ENCODE data around the gene TRIM8. TPM values are rescaled to one million over a fixed set of nuclear protein-coding genes. Genes with fewer than 3 reads are reported as not detected.

The TRIM8 gene
- total RNA-seq, 1 donor from 2014 or later: 81.6 TPM

DNA sequence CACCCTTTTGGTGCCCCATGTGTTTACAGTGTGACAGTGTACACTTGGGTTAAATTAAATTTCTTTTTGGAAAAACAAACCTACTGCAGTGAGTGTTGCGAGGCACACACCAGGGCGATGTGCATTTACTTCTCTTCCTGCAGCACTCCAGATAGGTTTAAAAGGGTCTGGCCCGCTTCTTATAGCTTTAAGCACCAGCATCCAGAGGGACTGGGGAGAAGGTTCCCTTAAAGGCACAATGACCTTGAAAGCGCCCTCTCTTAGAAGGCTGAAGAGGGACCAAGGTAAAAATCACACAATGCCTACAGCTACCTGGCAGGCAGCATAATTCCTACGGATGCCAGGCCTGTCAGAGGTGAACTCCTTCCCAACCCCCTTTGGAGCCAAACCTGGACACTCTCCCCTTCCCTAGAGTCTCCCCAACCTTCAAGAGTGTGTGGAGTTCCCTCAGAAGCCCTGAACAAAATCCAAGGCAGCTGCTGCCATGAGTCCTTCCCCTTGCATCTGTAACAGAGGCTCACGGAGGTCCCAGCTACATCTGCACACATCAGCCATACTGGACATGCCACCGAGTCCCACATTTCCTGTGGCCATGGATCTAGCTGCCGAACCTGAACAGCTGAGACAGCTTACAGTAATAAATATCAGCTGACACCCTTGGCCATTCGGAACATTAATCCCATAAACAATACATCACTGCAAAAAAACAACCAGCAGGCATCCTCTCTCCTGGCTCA is 33.2 kb downstream of the TRIM8 start:
- no peak for DNase-seq (ENCODE audit: extremely low spot score, unreplicated experiment)
- Mint-ChIP-seq H3K4me3 (peak overlapping the region; percentile 44), H3K4me1 (ENCODE audit: unreplicated experiment) (peaks cover 77% of the 10 kb centered on the region), H3K27ac (peak overlapping the region; percentile 63), H3K36me3 (peaks cover 17% of the 10 kb centered on the region), H3K27me3 (no peaks in the 10 kb centered on the region), H3K9me3 (no peaks in the 10 kb centered on the region)
- TF ChIP-seq, protein P1, sequence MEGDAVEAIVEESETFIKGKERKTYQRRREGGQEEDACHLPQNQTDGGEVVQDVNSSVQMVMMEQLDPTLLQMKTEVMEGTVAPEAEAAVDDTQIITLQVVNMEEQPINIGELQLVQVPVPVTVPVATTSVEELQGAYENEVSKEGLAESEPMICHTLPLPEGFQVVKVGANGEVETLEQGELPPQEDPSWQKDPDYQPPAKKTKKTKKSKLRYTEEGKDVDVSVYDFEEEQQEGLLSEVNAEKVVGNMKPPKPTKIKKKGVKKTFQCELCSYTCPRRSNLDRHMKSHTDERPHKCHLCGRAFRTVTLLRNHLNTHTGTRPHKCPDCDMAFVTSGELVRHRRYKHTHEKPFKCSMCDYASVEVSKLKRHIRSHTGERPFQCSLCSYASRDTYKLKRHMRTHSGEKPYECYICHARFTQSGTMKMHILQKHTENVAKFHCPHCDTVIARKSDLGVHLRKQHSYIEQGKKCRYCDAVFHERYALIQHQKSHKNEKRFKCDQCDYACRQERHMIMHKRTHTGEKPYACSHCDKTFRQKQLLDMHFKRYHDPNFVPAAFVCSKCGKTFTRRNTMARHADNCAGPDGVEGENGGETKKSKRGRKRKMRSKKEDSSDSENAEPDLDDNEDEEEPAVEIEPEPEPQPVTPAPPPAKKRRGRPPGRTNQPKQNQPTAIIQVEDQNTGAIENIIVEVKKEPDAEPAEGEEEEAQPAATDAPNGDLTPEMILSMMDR (conservative IDR thresholded peaks at IDR 0.05): no peak

DNA sequence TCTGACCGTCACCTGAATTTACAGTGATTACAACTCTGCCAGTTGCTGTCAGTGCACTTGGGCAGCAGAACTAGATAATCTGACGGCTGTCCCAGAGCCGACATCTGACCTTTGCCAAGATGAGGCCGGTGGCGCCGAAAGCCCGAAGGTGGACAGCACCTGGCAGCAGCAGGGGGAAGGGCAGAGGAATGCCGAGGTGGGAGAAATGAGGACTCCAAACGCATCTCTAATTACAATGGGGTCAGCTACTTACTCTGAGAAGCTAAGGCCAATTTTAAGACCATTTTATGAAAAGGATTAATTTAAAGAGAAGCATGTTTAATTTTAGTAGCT is 33.8 kb downstream of the TRIM8 start:
- peak overlapping the region; percentile 44 for H3K4me3 Mint-ChIP-seq
- H3K4me1 Mint-ChIP-seq (ENCODE audit: unreplicated experiment): peaks cover 77% of the 10 kb centered on the region
- no peaks in the 10 kb centered on the region for H3K9me3 Mint-ChIP-seq
- peaks cover 17% of the 10 kb centered on the region for H3K36me3 Mint-ChIP-seq
- TF ChIP-seq, protein P1 (conservative IDR thresholded peaks at IDR 0.05): no peak
- peak overlapping the region; percentile 63 for H3K27ac Mint-ChIP-seq
- no peak for DNase-seq (ENCODE audit: extremely low spot score, unreplicated experiment)
- H3K27me3 Mint-ChIP-seq: no peaks in the 10 kb centered on the region

DNA sequence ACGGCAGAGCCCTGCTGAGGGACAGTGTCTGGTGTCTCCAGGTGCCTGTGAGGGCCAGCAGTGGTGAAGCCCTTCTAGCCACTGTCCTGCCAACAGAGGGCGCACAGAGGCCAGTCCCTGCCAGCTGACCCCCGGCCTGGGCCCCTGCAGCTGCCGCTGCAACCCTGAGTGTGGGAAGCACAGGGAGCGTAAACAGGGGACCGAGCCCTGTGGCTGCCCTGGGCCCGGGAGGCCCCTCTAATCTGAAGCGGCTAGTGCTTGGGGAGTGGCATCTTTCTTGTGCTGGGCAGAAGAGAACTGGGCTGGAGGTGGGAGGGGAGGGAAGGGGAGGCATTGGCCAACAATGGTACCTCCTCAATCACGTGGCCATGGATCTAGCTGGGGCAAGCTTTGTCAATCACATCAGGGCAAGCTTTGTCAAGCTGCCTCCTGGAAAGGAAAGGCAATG is 34.6 kb downstream of the TRIM8 start:
- Mint-ChIP-seq H3K27ac (peak overlapping the region; percentile 19), H3K36me3 (peaks cover 23% of the 10 kb centered on the region), H3K27me3 (no peaks in the 10 kb centered on the region), H3K4me3 (peak overlapping the region; percentile 44), H3K9me3 (no peaks in the 10 kb centered on the region), H3K4me1 (ENCODE audit: unreplicated experiment) (peaks cover 69% of the 10 kb centered on the region)
- DNase-seq (ENCODE audit: extremely low spot score, unreplicated experiment): no peak
- TF ChIP-seq, protein P1 (conservative IDR thresholded peaks at IDR 0.05): peak; percentile 84

DNA sequence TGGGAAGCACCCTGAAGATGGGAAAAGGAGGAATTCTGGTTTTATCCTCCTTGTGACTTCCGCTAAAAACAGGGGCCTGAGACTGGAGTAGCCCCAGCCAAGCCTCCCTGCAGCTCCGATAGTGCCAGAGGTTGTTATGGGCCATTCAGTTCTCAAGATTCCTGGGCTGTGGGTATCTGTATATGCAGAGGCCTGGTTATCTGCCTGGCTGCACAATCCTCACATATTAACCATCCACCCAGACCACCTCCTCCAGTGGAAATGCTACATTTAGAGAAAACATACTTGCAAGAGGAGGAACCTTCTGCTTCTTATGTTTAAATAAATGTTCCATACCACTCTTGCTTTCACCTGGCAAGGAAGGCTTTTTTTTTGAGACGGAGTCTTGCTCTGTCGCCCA is 35.3 kb downstream of the TRIM8 start:
- no peak overlapping the region for H3K4me3 Mint-ChIP-seq
- H3K27me3 Mint-ChIP-seq: no peaks in the 10 kb centered on the region
- H3K9me3 Mint-ChIP-seq: no peaks in the 10 kb centered on the region
- no peak overlapping the region for H3K27ac Mint-ChIP-seq
- H3K36me3 Mint-ChIP-seq: peaks cover 24% of the 10 kb centered on the region
- H3K4me1 Mint-ChIP-seq (ENCODE audit: unreplicated experiment): peaks cover 62% of the 10 kb centered on the region
- DNase-seq (ENCODE audit: extremely low spot score, unreplicated experiment): no peak
- TF ChIP-seq, protein P1 (conservative IDR thresholded peaks at IDR 0.05): no peak

DNA sequence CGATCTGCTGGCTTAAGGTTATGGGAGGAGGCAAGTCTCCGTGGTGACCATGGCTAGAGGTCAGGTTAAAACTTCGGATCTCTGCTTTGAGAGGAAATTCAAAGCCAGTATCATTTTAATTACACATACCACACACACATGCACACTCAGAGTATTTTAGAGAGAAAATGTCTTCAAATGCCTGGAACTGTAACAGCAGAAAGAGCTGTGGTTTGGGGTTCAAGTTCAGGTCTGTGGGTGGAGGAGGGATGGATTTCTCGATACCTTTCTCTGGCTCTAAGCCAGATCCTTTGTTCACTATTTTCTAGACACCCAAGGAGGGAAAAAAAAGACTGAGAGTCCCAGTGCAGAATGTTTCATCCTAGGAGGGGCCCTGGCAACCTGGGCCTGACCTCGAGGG is 37.4 kb downstream of the TRIM8 start:
- Mint-ChIP-seq H3K4me3 (no peak overlapping the region), H3K27ac (no peak overlapping the region), H3K36me3 (peaks cover 31% of the 10 kb centered on the region), H3K27me3 (no peaks in the 10 kb centered on the region), H3K4me1 (ENCODE audit: unreplicated experiment) (peaks cover 41% of the 10 kb centered on the region), H3K9me3 (no peaks in the 10 kb centered on the region)
- DNase-seq (ENCODE audit: extremely low spot score, unreplicated experiment): no peak
- TF ChIP-seq, protein P1 (conservative IDR thresholded peaks at IDR 0.05): no peak

All from type B pancreatic cell (in vitro differentiated cells).